ENCODE results near the gene ATP5ME. TPM values are rescaled to one million over a fixed set of nuclear protein-coding genes. Genes with fewer than 3 reads are reported as not detected.
A peak's percentile ranks its signal among the peaks of the same experiment; 100 is the strongest.

The ATP5ME gene
- total and polyA plus RNA-seq, 2 of the 13 experiments (the other 11 are each of a cell fraction or from before 2014, with no cell fraction given) = 305 to 753 TPM

DNA sequence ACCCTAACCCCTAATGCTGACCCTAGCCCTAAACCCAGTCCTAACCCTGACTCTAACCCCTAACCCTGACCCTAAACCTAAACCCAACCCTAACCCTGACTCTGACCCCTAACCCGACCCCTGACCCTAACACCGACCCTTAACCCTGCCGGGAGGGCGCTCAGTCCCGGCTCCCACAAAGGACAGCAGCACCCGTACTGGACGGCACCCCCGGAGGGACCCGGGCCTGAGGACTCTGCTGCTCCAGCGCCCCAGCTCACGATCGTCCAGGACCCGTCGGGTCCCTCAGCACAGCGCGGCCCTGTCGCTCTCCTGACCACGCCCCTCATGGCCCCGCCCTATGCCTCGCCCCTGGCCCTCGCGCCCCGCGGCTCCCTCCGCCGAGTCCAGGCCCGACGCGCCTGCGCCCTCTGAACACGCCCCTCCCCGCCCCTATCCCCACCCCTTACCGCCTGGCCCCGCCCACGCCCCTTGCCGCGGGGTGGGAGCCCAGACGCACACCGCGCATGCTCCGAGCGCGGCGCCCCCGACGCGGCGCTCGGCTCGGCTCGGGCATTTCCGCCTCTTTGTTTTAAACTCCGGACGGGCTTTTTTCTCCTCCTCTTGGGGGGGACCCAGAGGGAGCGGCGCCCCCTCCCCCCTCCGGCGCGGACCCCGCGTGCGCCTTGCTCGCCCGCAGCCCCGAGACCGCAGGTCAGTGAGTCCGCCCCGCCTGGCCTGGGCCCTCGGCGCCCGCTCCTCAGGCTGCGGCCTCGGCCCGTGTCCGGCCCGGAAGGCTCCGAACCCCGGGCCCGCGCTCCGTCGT is 31.4 kb upstream of the ATP5ME start, which contains the start of gene PCGF3 (continued):
- TF ChIP-seq EP300 (IDR thresholded peaks at IDR 0.05; ENCODE audit: low read depth in 2 of 2, low read length in 2 of 2) (no peak), EP300 (CRISPR knock-in tag; IDR thresholded peaks at IDR 0.05; ENCODE audit: borderline replicate concordance) (no peak), HDAC2 (CRISPR knock-in tag; IDR thresholded peaks at IDR 0.05) (no peak), ZNF776 (CRISPR knock-in tag; IDR thresholded peaks at IDR 0.05) (no peak), ZNF20 (CRISPR knock-in tag; IDR thresholded peaks at IDR 0.05) (no peak), EED (CRISPR knock-in tag; IDR thresholded peaks at IDR 0.05) (no peak), MTA3 (CRISPR knock-in tag; IDR thresholded peaks at IDR 0.05) (no peak), MIXL1 (CRISPR knock-in tag; IDR thresholded peaks at IDR 0.05) (no peak), RAD51 (IDR thresholded peaks at IDR 0.05; ENCODE audit: borderline replicate concordance) (no peak), PHF20 (CRISPR knock-in tag; IDR thresholded peaks at IDR 0.05) (peak; percentile 33; the same call in 1 of the 2 replicates), CBX5 (CRISPR knock-in tag; IDR thresholded peaks at IDR 0.05; ENCODE audit: borderline replicate concordance) (no peak), CEBPB (IDR thresholded peaks at IDR 0.05; ENCODE audit: borderline replicate concordance, low read depth, low read length) (no peak), TARDBP (CRISPR knock-in tag; IDR thresholded peaks at IDR 0.05) (no peak), RXRB (CRISPR knock-in tag; IDR thresholded peaks at IDR 0.05; ENCODE audit: borderline replicate concordance) (no peak), TAF15 (IDR thresholded peaks at IDR 0.05; ENCODE audit: low read depth, low read length, poor library complexity, severe bottlenecking) (no peak), ZNF136 (CRISPR knock-in tag; IDR thresholded peaks at IDR 0.05; ENCODE audit: low read depth) (no peak), ZNF235 (CRISPR knock-in tag; IDR thresholded peaks at IDR 0.05; ENCODE audit: borderline replicate concordance) (no peak), ZNF224 (CRISPR knock-in tag; IDR thresholded peaks at IDR 0.05) (no peak)
- TF ChIP-seq, protein P1, sequence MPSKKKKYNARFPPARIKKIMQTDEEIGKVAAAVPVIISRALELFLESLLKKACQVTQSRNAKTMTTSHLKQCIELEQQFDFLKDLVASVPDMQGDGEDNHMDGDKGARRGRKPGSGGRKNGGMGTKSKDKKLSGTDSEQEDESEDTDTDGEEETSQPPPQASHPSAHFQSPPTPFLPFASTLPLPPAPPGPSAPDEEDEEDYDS (CRISPR knock-in tag; IDR thresholded peaks at IDR 0.05) = no peak
- TF ChIP-seq, protein P2, sequence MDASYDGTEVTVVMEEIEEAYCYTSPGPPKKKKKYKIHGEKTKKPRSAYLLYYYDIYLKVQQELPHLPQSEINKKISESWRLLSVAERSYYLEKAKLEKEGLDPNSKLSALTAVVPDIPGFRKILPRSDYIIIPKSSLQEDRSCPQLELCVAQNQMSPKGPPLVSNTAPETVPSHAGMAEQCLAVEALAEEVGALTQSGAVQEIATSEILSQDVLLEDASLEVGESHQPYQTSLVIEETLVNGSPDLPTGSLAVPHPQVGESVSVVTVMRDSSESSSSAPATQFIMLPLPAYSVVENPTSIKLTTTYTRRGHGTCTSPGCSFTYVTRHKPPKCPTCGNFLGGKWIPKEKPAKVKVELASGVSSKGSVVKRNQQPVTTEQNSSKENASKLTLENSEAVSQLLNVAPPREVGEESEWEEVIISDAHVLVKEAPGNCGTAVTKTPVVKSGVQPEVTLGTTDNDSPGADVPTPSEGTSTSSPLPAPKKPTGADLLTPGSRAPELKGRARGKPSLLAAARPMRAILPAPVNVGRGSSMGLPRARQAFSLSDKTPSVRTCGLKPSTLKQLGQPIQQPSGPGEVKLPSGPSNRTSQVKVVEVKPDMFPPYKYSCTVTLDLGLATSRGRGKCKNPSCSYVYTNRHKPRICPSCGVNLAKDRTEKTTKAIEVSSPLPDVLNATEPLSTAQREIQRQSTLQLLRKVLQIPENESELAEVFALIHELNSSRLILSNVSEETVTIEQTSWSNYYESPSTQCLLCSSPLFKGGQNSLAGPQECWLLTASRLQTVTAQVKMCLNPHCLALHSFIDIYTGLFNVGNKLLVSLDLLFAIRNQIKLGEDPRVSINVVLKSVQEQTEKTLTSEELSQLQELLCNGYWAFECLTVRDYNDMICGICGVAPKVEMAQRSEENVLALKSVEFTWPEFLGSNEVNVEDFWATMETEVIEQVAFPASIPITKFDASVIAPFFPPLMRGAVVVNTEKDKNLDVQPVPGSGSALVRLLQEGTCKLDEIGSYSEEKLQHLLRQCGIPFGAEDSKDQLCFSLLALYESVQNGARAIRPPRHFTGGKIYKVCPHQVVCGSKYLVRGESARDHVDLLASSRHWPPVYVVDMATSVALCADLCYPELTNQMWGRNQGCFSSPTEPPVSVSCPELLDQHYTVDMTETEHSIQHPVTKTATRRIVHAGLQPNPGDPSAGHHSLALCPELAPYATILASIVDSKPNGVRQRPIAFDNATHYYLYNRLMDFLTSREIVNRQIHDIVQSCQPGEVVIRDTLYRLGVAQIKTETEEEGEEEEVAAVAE (CRISPR knock-in tag; IDR thresholded peaks at IDR 0.05; ENCODE audit: borderline replicate concordance) = no peak
- TF ChIP-seq, protein P3, sequence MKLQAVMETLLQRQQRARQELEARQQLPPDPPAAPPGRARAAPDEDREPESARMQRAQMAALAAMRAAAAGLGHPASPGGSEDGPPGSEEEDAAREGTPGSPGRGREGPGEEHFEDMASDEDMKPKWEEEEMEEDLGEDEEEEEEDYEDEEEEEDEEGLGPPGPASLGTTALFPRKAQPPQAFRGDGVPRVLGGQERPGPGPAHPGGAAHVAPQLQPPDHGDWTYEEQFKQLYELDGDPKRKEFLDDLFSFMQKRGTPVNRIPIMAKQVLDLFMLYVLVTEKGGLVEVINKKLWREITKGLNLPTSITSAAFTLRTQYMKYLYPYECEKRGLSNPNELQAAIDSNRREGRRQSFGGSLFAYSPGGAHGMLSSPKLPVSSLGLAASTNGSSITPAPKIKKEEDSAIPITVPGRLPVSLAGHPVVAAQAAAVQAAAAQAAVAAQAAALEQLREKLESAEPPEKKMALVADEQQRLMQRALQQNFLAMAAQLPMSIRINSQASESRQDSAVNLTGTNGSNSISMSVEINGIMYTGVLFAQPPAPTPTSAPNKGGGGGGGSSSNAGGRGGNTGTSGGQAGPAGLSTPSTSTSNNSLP (IDR thresholded peaks at IDR 0.05; ENCODE audit: low read depth, low read length) = no peak
- TF ChIP-seq, protein P4, sequence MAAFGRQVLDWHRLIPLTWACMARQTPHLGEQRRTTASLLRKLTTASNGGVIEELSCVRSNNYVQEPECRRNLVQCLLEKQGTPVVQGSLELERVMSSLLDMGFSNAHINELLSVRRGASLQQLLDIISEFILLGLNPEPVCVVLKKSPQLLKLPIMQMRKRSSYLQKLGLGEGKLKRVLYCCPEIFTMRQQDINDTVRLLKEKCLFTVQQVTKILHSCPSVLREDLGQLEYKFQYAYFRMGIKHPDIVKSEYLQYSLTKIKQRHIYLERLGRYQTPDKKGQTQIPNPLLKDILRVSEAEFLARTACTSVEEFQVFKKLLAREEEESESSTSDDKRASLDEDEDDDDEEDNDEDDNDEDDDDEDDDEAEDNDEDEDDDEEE (CRISPR knock-in tag; IDR thresholded peaks at IDR 0.05) = no peak

Measured in HepG2 (cell line).